A549 (cell line): ENCODE measurements around the gene SLC25A34. TPM values are rescaled to one million over a fixed set of nuclear protein-coding genes. Genes with fewer than 3 reads are reported as not detected.

Source experiments
- ATAC-seq, 2 experiments: fragments of 200-7000 bp in 1 of 2; fragments of >200 bp in 1 of 2; cut with Nextera tagmentation in 1 of 2; cut with Tn5 transposase in 1 of 2; 3 replicates each; pipeline versions ENCODE4 v1.8.0 to v1.9.1; 2018 to 2020; ENCODE audit warnings: mild to moderate bottlenecking in 1 of 2, moderate library complexity in 1 of 2
- CTCF ChIA-PET: fragments of 300-600 bp; sonication (Branson Sonifier 250); formaldehyde crosslinking; extraction: SDS; loops from one replicate; lab custom pipeline; 2021; ENCODE audit warnings: antibody characterized with exemption, inconsistent platforms; lab: Yijun Ruan, JAX
- POLR2A ChIA-PET: fragments of 350-600 bp; formaldehyde crosslinking; extraction: SDS; loops from one replicate; lab custom pipeline; 2021; ENCODE audit warnings: antibody characterized with exemption, inconsistent platforms; lab: Yijun Ruan, JAX
- DNase-seq, 2 experiments: peaks; one replicate each; pipeline versions ENCODE4 v3.0.0 to v3.0.0-alpha.2; 2011 to 2016; ENCODE audit warnings: low read depth in 1 of 2, low spot score in 1 of 2
- FAIRE-seq: peaks from 2 replicates; lab custom pipeline; 2011; peaks lifted over from hg19 to GRCh38; lab: Jason Lieb, UNC
- H3K27ac ChIP-seq, 2 experiments: fragments of >200 bp; sonication (Bioruptor Twin); formaldehyde crosslinking; 3 replicates each; pipeline ENCODE4 v1.5.1; 2016 to 2017
- H3K4me1 ChIP-seq: fragments of >200 bp; sonication (Bioruptor Twin); formaldehyde crosslinking; 3 replicates; pipeline ENCODE4 v1.6.1; 2016
- H3K4me2 ChIP-seq: fragments of >200 bp; sonication (Bioruptor Twin); formaldehyde crosslinking; 3 replicates; pipeline ENCODE4 v1.6.1; 2016
- H3K4me3 ChIP-seq: fragments of >200 bp; sonication (Bioruptor Twin); formaldehyde crosslinking; 3 replicates; pipeline ENCODE4 v1.5.1; 2016
- H3K9me3 ChIP-seq: fragments of >200 bp; sonication (Bioruptor Twin); formaldehyde crosslinking; 3 replicates; pipeline ENCODE4 v1.6.1; 2016
- CHD2 ChIP-seq: fragments of 150-350 bp; IDR thresholded peaks from 2 replicates; pipeline ENCODE4 v1.6.1; 2014; ENCODE audit warnings: low read length; ENCODE audit not compliant: partially characterized antibody
- E2F6 ChIP-seq: IDR thresholded peaks from 2 replicates; pipeline ENCODE4 v1.6.1; 2012; ENCODE audit warnings: low read depth, borderline replicate concordance
- EHMT2 ChIP-seq: fragments of 200-600 bp; sonication (generic); IDR thresholded peaks from 2 replicates; pipeline ENCODE4 v1.6.1; 2016; ENCODE audit warnings: antibody characterized with exemption, low read depth, mild to moderate bottlenecking, moderate library complexity
- GATA3 ChIP-seq: IDR thresholded peaks from 2 replicates; pipeline ENCODE4 v1.6.1; 2012; ENCODE audit warnings: borderline replicate concordance
- HES2 ChIP-seq: fragments of >200 bp; sonication (Bioruptor Twin); formaldehyde crosslinking; IDR thresholded peaks from 2 replicates; pipeline ENCODE4 v1.6.1; 2016
- HEYL ChIP-seq: fragments of 250-450 bp; sonication (Bioruptor Pico); IDR thresholded peaks from 2 replicates; pipeline ENCODE4 v1.8.0; 2021; ENCODE audit warnings: mild to moderate bottlenecking, moderate library complexity
- HMGXB4 ChIP-seq: fragments of 250-450 bp; sonication (Bioruptor Pico); IDR thresholded peaks from 2 replicates; pipeline ENCODE4 v1.5.0; 2021; ENCODE audit warnings: mild to moderate bottlenecking, moderate library complexity, borderline replicate concordance
- KDM5A ChIP-seq: fragments of 200-600 bp; sonication (generic); IDR thresholded peaks from 2 replicates; pipeline ENCODE4 v1.6.1; 2016; ENCODE audit warnings: antibody characterized with exemption, mild to moderate bottlenecking
- MAFK ChIP-seq: fragments of 450-650 bp; IDR thresholded peaks from 2 replicates; pipeline ENCODE4 v1.6.1; 2014; ENCODE audit not compliant: partially characterized antibody
- MAZ ChIP-seq: fragments of 150-350 bp; IDR thresholded peaks from 2 replicates; pipeline ENCODE4 v1.6.1; 2014; ENCODE audit warnings: antibody characterized with exemption, low read depth, low read length, borderline replicate concordance
- MYC ChIP-seq: IDR thresholded peaks from 2 replicates; pipeline ENCODE4 v1.6.1; 2012; ENCODE audit warnings: mild to moderate bottlenecking, inconsistent platforms, low read length, improper control_type of control experiment, borderline replicate concordance
- NPAS2 ChIP-seq: fragments of 250-450 bp; sonication (Bioruptor Pico); IDR thresholded peaks from 2 replicates; pipeline ENCODE4 v1.8.0; 2022; ENCODE audit warnings: mild to moderate bottlenecking, moderate library complexity, borderline replicate concordance
- PHF8 ChIP-seq: fragments of 200-600 bp; sonication (generic); IDR thresholded peaks from 2 replicates; pipeline ENCODE4 v1.6.1; 2016; ENCODE audit warnings: low read depth, mild to moderate bottlenecking, antibody characterized with exemption, moderate library complexity, borderline replicate concordance
- POLR2A ChIP-seq: IDR thresholded peaks from 2 replicates; pipeline ENCODE4 v1.6.1; 2012; ENCODE audit warnings: mild to moderate bottlenecking, low read length
- REST ChIP-seq: fragments of 200-600 bp; sonication (generic); IDR thresholded peaks from 2 replicates; pipeline ENCODE4 v1.6.1; 2016; ENCODE audit warnings: antibody characterized with exemption, mild to moderate bottlenecking, moderate library complexity
- RFX5 ChIP-seq: fragments of 450-650 bp; IDR thresholded peaks from 2 replicates; pipeline ENCODE4 v1.7.1; 2014; ENCODE audit warnings: antibody characterized with exemption, mild to moderate bottlenecking, moderate library complexity
- SMC3 ChIP-seq: fragments of >200 bp; sonication (Bioruptor Twin); formaldehyde crosslinking; IDR thresholded peaks from 3 replicates; pipeline ENCODE4 v1.6.1; 2018; ENCODE audit warnings: inconsistent platforms
- ZFP36 ChIP-seq: fragments of 450-650 bp; IDR thresholded peaks from 2 replicates; pipeline ENCODE4 v1.6.1; 2014; ENCODE audit warnings: borderline replicate concordance; ENCODE audit not compliant: partially characterized antibody
- ZSCAN20 ChIP-seq: fragments of 250-450 bp; sonication (Bioruptor Pico); IDR thresholded peaks from 2 replicates; pipeline ENCODE4 v1.8.0; 2022; ENCODE audit warnings: mild to moderate bottlenecking, moderate library complexity
- WGBS: methylation state at CpG from one replicate; pipeline ENCODE4 v1.1.6; 2017; ENCODE audit errors: missing lambda C conversion rate; 5-methylcytosine and 5-hydroxymethylcytosine counted together
- polyA plus RNA-seq, 4 experiments: library from polyadenylated mRNA; depleted of rRNA in 3 of 4; stranded (reverse); fragments of >200 nt; fragmentation: RNase III in 1 of 4; extraction: RNeasy Plus Mini Kit Qiagen cat#74134 plus additional on column Dnase treatment in 1 of 4; gene quantifications; 2 replicates in 3 of 4; 3 replicates in 1 of 4; pipeline ENCODE4 v1.2.3, GENCODE V29; 2011 to 2017

The SLC25A34 gene
- polyA plus RNA-seq, 2 of the 4 experiments (the other 2 are of a cell fraction), result 0.12 to 0.19 TPM

GRCh38 chr1:15709226-15709625 lies 26.8 kb upstream of the SLC25A34 start:
- no peak for FAIRE-seq
- ChIA-PET CTCF (no interaction called here), POLR2A (no interaction called here)
- Histone ChIP-seq H3K4me1 (no peaks in the 10 kb centered on the region), H3K27ac (no peak overlapping the region), H3K9me3 (no peaks in the 10 kb centered on the region), H3K4me3 (no peak overlapping the region), H3K4me2 (no peak overlapping the region)
- WGBS, result 87% methylated on average over 4 of the region's 4 CpGs
- no peak for DNase-seq
- no peak for TF ChIP-seq RFX5
- no peak for TF ChIP-seq KDM5A
- TF ChIP-seq REST, result no peak
- no peak for TF ChIP-seq MAFK
- no peak for TF ChIP-seq ZSCAN20 (CRISPR knock-in tag)
- no peak for TF ChIP-seq CHD2
- no peak for TF ChIP-seq E2F6
- no peak for TF ChIP-seq EHMT2
- no peak for TF ChIP-seq MYC
- no peak for TF ChIP-seq HMGXB4 (CRISPR knock-in tag)
- no peak for TF ChIP-seq POLR2A
- TF ChIP-seq PHF8, result no peak
- TF ChIP-seq ZFP36, result no peak
- TF ChIP-seq HEYL (CRISPR knock-in tag), result no peak
- TF ChIP-seq HES2, result no peak
- no peak for TF ChIP-seq MAZ
- TF ChIP-seq SMC3, result no peak
- ATAC-seq, result no peak

- Histone ChIP-seq H3K4me3 (no peak overlapping the region), H3K4me2 (no peak overlapping the region), H3K27ac (no peak overlapping the region), H3K4me1 (no peaks in the 10 kb centered on the region), H3K9me3 (no peaks in the 10 kb centered on the region)
- ChIA-PET POLR2A (no interaction called here), CTCF (no interaction called here)
- ATAC-seq (no peak), DNase-seq (no peak), FAIRE-seq (no peak)
- TF ChIP-seq HMGXB4 (CRISPR knock-in tag), result no peak
- no peak for TF ChIP-seq NPAS2 (CRISPR knock-in tag)
- TF ChIP-seq MYC, result no peak
- no peak for TF ChIP-seq GATA3
- WGBS, result 85% methylated on average over 4 of the region's 4 CpGs
Observed at GRCh38 chr1:15712168-15712567, 23.9 kb upstream of the SLC25A34 start.
